SHP77 treated with DMSO at 0.1 percent for 48 hours (cell line): ENCODE results near the gene MSH2.
"Not testable (repeated sequence)": the region's sequence is repeated elsewhere in the genome, so short reads cannot be mapped to it uniquely, and the experiment has no call there.

Source experiments
- DNase-seq: peaks from one replicate; lab custom pipeline; 2025; lab: John Stamatoyannopoulos, UW

The MSH2 gene

GRCh38 chr2:47402805-47403608 lies at the start of gene MSH2:
Gene MSH2, plus strand, starts transcription at chr2:47403156. Its CDS starts 36 bp downstream, at chr2:47403192.
- peak; percentile 97 for DNase-seq

DNA sequence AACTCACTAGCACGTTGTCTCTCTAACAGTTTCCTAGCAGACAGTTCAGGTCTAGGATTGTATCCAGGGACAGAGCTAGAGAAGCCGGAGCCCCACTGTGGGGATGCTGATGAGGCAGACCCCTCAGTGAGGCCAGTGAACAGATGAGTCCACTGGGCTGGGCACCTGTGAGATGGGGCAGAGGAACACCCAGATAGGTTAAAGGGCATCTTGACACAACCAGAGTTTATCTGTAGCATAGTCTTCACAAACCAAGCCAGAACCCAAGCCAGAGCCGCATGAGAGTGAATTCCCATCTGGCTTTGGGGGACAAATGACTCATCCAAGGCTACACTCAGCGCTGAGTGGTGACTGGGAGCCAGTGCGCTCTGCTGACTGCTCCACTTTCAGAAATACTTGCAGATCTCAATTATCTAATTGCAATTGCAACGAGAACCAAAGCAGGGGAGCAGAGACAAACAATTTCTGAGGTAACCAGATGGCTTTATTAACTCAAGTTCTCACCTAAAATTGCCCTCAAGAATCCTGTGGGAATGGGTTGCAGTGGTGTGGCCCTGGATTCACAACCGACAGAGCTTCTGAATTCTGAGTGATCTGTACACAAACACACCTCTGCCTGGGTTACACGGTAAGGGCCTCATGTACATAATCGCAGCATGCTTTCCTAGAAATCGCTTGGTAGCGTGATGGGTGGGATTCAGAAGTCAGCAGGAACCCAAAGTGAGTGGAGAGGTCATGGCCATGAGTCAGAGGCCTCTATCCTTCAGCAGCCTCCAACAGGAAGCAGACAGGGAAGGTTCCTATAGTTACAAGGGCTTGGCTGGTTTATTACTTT lies 48.7 kb upstream of the MSH2 start:
- no peak for DNase-seq

DNA sequence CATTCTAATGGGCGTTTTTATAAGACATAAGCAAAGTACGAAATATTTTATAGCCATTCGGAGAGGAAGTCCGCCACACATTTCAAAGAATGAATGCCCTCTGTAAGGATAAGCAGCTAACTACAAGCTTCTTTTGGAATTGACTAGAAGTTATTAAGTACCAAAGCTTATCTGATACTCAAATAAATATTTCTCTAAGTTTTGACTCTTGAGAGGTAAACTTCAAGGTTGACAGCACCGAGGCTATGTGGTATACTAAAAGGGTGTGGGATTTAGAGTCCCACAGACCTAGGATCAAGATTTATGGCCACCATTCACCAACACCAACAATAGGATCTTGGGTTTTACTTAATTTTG lies 48.1 kb upstream of the MSH2 start:
- DNase-seq, result no peak

DNA sequence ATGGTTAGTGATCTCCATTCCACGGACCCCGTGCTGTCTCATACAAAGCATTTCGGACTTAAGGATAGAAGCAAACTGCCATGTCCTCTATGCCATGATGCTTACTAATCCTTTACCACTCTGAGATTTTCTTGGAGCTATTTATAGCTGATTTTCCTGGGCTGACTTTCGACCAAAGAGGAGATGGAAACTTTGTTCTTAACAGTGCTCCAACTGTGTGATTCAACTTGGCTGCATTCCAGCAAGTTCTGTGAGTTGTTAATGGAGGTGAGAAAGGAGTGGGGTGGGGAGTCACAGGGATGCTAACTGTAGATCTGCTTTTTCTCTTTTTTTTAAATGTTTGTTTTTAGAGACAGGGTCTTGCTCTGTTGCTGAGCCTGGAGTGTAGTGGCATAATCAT lies 45.5 kb upstream of the MSH2 start:
- no peak for DNase-seq

DNA sequence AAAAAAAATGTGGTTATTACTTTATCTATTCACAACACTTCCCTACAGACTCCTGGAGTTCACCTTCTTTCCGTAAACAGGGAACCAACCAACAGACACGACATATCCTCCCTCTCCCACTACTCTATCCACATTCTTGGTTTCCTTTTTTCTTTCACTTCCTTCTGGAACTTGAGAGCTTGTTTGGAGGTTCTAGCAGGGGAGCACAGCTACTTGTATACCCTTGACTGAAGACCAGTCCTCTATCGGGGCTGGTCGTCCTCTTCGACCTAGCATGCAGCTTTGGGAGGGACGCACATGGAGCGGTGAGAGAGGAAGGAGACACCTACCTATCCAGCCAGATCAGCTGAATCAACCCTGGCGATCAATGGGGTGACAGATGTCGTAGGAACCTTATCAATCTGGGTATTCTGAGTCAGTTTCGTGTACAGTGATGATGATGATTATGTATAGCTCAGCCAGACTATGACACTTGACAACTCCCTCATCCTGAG lies 43.5 kb upstream of the MSH2 start:
- DNase-seq, result no peak

- no peak for DNase-seq
These were observed 42.7 kb upstream of the MSH2 start for GRCh38 chr2:47360283-47360682.

DNA sequence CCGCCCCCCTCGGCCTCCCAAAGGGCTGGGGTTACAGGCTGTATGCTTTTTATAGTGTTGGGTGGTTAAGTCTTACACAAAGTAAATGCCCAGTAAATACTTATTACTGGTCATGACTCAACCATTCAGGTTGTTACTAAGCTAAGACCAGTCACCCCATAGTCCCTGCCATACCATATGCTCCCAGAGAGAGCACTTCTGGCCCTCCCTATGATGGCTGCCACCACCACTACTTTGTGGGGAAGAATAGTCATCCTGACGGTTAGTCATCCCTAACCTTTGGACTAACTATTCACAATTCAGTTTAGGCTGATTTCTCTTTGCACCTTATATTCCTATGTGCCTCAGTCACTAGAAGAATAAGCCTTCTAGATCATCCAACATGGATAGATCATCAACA lies 42.0 kb upstream of the MSH2 start:
- DNase-seq, result no peak

DNA sequence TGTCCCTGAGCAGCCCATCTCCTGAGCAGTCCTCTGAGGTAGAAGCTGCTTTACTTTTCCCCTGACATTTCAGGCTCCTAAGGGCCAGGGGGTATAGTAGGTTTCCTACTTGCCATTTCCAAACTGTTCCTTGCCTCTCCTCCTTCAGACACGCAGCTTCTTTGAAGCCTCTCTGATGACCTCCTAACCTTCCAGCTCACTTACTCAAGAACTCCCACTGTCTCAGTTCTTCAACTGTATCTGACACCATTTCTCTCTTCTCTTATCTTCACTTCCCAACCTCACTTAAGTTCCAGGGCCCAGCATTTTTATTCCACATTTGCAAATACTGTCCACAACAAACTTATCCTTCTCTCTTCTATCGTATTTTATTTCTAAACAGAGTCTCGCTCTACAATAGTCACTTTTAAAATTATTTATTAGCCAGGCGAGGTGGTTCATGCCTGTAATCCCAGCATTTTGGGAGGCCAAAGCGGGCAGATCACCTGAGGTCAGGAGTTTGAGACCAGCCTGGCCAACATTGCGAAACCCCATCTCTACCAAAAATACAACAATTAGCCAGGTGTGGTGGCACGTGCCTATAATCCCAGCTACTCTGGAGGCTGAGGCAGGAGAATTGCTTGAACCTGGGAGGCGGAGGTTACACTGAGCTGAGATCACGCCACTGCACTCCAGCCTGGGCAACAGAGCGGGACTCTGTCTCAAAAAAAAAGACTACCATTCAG lies 41.3 kb upstream of the MSH2 start:
- DNase-seq, result not testable (repeated sequence)

DNA sequence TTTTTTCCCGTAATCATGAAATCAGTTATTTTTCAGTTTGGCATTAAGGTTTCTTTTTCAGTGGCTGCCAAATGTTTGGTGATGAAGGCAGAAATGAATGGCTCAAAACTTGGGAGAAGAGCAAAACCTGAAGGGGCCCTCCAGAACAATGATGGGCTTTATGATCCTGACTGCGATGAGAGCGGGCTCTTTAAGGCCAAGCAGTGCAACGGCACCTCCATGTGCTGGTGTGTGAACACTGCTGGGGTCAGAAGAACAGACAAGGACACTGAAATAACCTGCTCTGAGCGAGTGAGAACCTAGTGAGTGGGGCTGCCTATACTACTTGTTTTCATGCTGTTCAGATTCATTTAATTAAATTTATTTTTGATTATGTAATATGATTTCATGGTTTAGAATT lies 29.2 kb upstream of the MSH2 start:
- DNase-seq, result no peak

GRCh38 chr2:47375307-47375706 lies 27.6 kb upstream of the MSH2 start:
- DNase-seq, result no peak

GRCh38 chr2:47379384-47379783 lies 23.6 kb upstream of the MSH2 start:
- no peak for DNase-seq

DNA sequence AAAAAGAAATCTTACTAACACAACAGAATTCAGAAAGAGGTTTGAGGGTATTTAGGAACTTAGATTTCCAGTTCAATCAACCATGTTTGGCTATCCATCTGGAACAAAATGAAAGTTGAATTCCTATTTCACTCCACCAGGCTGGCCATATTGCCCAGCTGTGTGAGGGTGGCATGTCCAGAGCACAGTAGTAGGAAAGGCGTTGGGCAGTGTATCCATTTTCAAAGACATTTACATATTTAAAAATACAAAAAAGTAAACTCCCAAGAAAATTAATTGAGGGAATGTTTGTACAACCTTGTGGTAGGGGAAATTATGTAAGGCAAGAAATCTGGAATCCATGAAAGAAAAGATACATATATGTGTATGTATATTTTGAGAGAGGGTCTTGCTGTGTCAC lies 21.5 kb upstream of the MSH2 start:
- DNase-seq, result no peak

- DNase-seq, result no peak
These were observed 16.4 kb upstream of the MSH2 start for GRCh38 chr2:47386551-47386950.

DNA sequence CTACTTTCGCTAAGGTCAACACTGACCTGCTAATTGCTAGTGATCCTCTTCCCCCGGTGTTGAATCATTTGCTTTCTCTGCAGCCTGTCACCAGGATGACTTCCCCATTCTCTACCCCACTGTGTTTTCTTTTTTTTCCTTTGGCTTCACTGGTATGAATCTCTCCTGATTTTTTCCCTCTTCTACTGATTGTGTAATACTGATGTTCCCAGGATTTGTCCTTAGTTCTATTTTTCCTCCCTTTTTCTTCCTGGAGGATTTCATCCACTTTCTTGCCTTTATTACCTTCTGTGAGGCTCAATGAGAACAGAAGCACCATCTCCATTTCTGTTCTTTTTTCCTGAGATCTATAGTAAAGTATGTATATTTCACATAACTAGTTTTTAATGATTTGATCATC lies 14.1 kb upstream of the MSH2 start:
- no peak for DNase-seq

DNA sequence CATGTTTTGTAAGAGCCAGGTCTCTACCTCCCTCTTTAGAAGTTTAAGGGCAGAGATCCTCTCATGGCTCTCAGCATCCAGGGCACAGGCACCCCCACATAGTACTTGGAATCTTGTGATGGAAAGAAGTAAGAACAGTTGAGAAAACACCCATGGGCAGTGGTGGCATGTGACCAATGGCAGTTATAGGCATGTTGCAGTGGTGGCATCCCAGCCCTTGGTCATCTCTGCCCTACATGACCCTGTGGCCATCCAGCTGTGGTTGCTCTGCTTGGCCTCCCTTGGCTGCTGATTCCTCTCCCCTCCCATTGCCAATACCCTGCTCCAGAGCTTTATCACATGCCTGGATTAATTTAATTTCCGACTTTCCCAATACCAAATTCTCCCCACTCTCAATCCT lies 13.3 kb upstream of the MSH2 start:
- no peak for DNase-seq

DNA sequence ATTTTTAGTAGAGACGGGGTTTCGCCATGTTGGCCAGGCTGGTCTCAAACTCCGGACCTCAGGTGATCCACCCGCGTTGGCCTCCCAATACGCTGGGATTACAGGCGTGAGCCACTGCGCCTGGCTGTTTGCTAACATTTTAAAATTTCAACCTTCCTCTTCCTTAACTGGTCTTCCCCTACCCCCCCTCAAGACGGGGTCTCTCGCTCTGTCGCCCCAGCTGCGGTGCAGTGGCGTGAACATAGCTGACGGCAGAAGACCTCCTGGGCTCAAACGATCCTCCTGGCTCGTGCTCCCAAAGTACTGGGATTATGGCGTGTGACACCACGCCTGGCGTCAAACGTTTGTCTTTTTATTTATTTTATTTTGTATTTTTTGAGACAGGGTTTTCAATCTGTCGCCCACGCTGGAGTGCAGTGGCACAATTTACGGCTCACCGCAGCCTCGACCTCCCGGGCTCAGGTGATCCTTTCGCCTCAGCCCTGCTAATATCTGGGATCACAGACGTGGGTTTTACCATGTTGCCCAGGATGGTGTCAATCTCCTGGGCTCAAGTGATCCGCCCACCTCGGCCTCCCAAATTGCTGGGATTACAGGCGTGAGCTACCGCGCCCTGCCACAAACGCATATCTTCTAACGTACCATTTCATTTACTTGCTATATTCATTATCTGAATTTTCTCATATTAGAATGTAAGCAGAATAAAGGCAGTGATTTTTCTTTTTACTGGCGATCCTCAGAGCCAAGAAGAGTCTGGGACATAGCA lies 984 bp upstream of the MSH2 start:
- peak; percentile 71 for DNase-seq

- DNase-seq, result no peak
These were observed 476 bp upstream of the MSH2 start for GRCh38 chr2:47402555-47402804.

DNA sequence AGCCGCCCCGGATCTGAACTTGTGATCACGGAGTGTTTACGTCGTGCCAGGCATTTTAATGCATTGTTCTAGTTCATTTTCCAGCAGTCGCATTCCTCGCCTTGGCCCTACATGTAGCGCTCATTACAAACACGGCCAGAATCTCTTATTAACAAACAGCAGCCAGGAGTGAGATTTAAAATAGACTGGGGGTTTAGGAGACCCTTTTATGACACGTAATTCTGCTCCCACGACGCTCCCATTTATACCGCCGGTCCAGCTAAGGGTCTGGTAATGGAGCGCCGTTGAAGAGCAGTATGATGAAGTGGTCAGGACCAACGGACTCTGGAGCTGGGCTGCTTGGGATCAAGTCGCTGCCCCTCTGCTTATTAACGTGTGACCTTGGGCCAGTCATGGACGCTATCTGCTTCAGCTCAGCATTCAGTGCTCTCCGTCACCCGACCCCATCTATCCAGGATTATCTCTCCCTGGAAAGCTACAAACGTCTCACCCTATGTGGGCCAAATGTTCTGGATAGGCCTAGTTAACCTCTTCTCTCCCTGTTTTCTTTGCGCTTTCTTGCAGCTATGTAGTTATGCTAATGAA lies 745 bp downstream of the MSH2 start:
- DNase-seq, result no peak

DNA sequence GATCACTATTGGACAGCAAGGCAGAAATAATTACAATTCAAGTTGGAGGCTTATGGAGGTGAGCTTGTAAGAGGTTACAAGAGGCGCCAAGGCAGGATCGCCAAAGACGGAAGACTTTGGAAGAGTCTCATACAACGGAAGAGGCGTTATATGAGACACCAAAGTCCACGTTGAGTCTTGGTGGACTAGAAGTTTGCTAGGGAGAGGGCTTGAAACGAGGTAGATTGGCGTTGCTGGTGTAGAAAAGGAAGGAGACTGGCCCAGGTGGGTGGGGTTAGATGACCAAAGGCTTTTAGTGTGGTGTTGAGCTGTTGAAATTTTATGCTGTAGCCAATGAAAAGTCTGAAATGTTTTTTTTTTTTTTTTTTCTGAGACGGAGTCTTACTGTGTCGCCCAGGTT lies 1.4 kb downstream of the MSH2 start:
- no peak for DNase-seq

DNA sequence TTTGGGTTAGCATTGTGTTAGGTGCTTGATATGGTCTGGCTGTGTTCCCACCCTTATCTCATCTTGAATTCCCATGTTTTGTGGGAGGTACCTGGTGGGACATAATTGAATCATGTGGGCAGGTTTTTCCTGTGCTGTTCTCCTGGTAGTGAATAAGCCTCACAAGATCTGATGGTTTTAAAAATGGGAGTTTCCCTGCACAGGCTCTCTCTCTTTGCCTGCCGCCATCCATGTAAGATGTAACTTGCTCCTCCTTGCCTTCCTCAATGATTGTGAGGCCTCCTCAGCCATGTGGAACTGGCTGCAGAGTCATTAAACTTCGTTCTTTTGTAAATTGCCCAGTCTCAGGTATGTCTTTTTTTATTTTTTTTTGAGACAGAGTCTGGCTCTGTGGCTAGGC lies 2.8 kb downstream of the MSH2 start:
- no peak for DNase-seq

DNA sequence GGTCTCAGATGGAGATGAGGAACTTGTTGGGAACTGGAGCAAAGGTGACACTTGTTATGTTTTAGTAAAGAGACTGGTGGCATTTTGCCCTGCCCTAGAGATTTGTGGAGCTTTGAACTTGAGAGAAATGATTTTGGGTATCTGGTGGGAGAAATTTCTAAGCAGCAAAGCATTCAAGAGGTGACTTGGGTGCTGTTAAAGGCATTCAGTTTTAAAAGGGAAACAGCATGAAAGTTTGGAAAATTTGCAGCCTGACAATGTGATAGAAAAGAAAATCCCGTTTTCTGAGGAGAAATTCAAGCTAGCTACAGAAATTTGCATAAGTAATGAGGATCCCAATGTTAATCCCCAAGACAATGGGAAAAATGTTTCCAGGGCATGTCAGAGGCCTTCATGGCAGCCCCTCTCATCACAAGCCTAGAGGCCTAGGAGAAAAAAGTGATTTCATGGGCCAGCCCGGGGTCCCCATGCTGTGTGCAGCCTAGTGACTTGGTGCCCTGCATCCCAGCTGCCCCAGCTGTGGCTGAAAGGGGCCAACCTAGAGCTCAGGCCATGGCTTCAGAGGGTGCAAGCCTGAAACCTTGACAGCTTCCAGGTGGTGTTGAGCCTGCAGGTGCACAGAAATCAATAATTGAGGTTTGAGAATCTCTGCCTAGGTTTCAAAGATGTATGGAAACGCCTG lies 3.8 kb downstream of the MSH2 start:
- not testable (repeated sequence) for DNase-seq
